Testis (tissue), 3 donors: ENCODE measurements around the gene SH3RF1. TPM values are rescaled to one million over a fixed set of nuclear protein-coding genes. Genes with fewer than 3 reads are reported as not detected.

Experiments
- DNase-seq: peaks from one replicate; pipeline ENCODE4 v3.0.0-alpha.2; 2019
- H3K27ac ChIP-seq, 2 donors: fragments of 200-600 bp; sonication (generic); one replicate each; pipeline ENCODE4 v1.5.1; 2019
- H3K27me3 ChIP-seq: fragments of 200-600 bp; sonication (generic); one replicate; pipeline ENCODE4 v1.5.1; 2019
- H3K36me3 ChIP-seq: fragments of 200-600 bp; sonication (generic); one replicate; pipeline ENCODE4 v1.5.1; 2017; ENCODE audit warnings: low read depth; ENCODE audit errors: missing control alignments
- H3K4me1 ChIP-seq: fragments of 200-600 bp; sonication (generic); one replicate; pipeline ENCODE4 v1.5.1; 2019
- H3K4me3 ChIP-seq, 2 donors: fragments of 200-600 bp; sonication (generic); one replicate each; pipeline ENCODE4 v1.5.1; 2017 to 2019
- H3K9me3 ChIP-seq: fragments of 200-600 bp; sonication (generic); one replicate; pipeline ENCODE4 v1.5.1; 2017
- CTCF ChIP-seq, 3 experiments: fragments of 450-650 bp in 2 of 3; fragments of 200-600 bp in 1 of 3; sonication (generic) in 1 of 3; IDR thresholded peaks; one replicate each; pipeline ENCODE4 v1.5.1; 2016 to 2019; ENCODE audit warnings: antibody characterized with exemption in 3 of 3, mild to moderate bottlenecking in 2 of 3, moderate library complexity in 1 of 3
- POLR2A ChIP-seq: fragments of 450-650 bp; IDR thresholded peaks from one replicate; pipeline ENCODE4 v1.6.1; 2017; ENCODE audit warnings: antibody characterized with exemption, mild to moderate bottlenecking, moderate library complexity
- WGBS, 2 donors: methylation state at CpG; one replicate each; pipeline ENCODE4 v1.1.5; 2018; 5-methylcytosine and 5-hydroxymethylcytosine counted together
- intact Hi-C: fragments of 100-400 bp; cut with DNase I; formaldehyde crosslinking; loops from one replicate; pipeline ENCODE4 v1.15.1; 2023; ENCODE audit warnings: low total_unique reads
- polyA plus RNA-seq: library from polyadenylated mRNA; stranded (reverse); fragments of 350-450 nt; fragmentation: Illumina TruSeq; extraction: RNeasy Lipid Tissue Mini Kit (QIAGEN cat#74804); gene quantifications from one replicate; pipeline ENCODE4 v1.2.3, GENCODE V29; 2014; ENCODE audit warnings: low read depth, low replicate concordance; ENCODE audit not compliant: insufficient read depth
- total RNA-seq, 2 donors: library from RNA; depleted of rRNA; stranded (reverse); fragments of >200 nt; gene quantifications; one replicate each; pipeline ENCODE4 v1.2.3, GENCODE V29; 2016

The SH3RF1 gene
- total and polyA plus RNA-seq, 3 donors from 2014 or later, result 15.1 to 38.9 (median 26.4) TPM

GRCh38 chr4:169266081-169266480, 4.7 kb downstream of the SH3RF1 start:
- H3K4me3 ChIP-seq, result no peak overlapping the region
- H3K27me3 ChIP-seq, result no peaks in the 10 kb centered on the region
- no peaks in the 10 kb centered on the region for H3K9me3 ChIP-seq
- peaks cover 6% of the 10 kb centered on the region for H3K4me1 ChIP-seq
- no peak overlapping the region for H3K27ac ChIP-seq
- H3K36me3 ChIP-seq, result no peaks in the 10 kb centered on the region
- no peak for DNase-seq
- intact Hi-C loops, result no loop called here
- 62 to 65% methylated on average over 4 of the region's 4 CpGs for WGBS, 2 donors
- TF ChIP-seq POLR2A (no peak), CTCF (IDR thresholded peaks at IDR 0.05) (no peak)

- Histone ChIP-seq H3K27ac (no peak overlapping the region), H3K36me3 (no peaks in the 10 kb centered on the region), H3K9me3 (no peaks in the 10 kb centered on the region), H3K4me1 (peaks cover 3% of the 10 kb centered on the region), H3K27me3 (no peaks in the 10 kb centered on the region), H3K4me3 (no peak overlapping the region)
- WGBS, 2 donors, result 73 to 88% methylated on average over 1 of the region's 1 CpG
- TF ChIP-seq POLR2A, result no peak
- intact Hi-C loops, result no loop called here
- DNase-seq, result no peak
Observed at GRCh38 chr4:169263791-169264392, 6.9 kb downstream of the SH3RF1 start.

- intact Hi-C loops, result no loop called here
- H3K4me1 ChIP-seq, result peaks cover 9% of the 10 kb centered on the region
- no peaks in the 10 kb centered on the region for H3K27me3 ChIP-seq
- H3K9me3 ChIP-seq, result no peaks in the 10 kb centered on the region
- H3K4me3 ChIP-seq, result no peak overlapping the region
- H3K36me3 ChIP-seq, result no peaks in the 10 kb centered on the region
- TF ChIP-seq POLR2A (no peak), CTCF (IDR thresholded peaks at IDR 0.05) (no peak)
- DNase-seq, result no peak
- no peak overlapping the region for H3K27ac ChIP-seq
- WGBS, 2 donors, result 32 to 43% methylated on average over 6 of the region's 6 CpGs
Observed at GRCh38 chr4:169260217-169260866, 10.4 kb downstream of the SH3RF1 start.

DNA sequence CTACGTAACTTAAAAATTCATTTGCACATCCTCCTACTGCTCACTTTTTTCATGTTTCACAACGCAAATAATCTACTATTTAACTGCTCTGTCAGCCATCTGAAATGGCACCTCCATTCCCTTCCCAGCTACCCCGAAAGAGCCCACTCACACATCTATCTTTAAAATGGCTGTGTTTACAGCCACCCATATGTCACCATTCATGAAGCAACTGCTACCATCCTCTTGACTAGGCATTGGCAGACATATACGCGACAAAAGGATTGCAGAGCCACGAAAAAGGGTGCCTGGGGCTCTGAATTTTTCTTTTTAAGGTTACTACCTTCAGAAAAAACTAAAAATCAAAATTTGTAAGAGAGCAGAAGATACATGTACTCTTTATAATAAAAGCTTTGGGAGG, 11.5 kb downstream of the SH3RF1 start:
- no peaks in the 10 kb centered on the region for H3K36me3 ChIP-seq
- TF ChIP-seq CTCF (IDR thresholded peaks at IDR 0.05), result no peak
- no peak for TF ChIP-seq POLR2A
- DNase-seq, result no peak
- 89% methylated on average over 6 of the region's 6 CpGs for WGBS, 2 donors
- intact Hi-C loops, result no loop called here
- H3K27ac ChIP-seq, result no peak overlapping the region
- H3K4me1 ChIP-seq, result peaks cover 14% of the 10 kb centered on the region
- no peaks in the 10 kb centered on the region for H3K27me3 ChIP-seq
- no peak overlapping the region for H3K4me3 ChIP-seq
- no peaks in the 10 kb centered on the region for H3K9me3 ChIP-seq

DNA sequence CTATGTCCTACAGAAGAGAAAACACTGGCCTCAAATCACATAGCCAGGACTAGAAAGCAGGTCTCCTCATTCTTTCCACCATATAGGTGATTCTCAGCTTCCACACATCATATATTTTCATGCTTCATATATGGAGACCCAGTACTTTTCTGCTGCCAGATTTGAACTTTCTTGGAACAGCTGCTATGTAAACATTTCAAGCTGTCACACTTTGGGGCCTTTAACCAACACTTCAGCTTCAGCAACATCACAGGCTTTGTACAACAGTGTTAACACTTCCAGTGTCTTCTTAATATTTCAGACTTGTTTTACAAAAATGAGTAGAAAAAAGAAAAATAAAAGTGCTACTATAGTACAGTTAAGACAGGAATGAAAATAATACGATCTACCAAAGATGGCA, 12.6 kb downstream of the SH3RF1 start:
- WGBS, 2 donors, result 69 to 79% methylated on average over 1 of the region's 1 CpG
- Histone ChIP-seq H3K27me3 (no peaks in the 10 kb centered on the region), H3K9me3 (no peaks in the 10 kb centered on the region), H3K4me1 (peaks cover 23% of the 10 kb centered on the region), H3K36me3 (no peaks in the 10 kb centered on the region), H3K4me3 (no peak overlapping the region), H3K27ac (no peak overlapping the region)
- no peak for DNase-seq
- TF ChIP-seq CTCF (IDR thresholded peaks at IDR 0.05), result no peak
- no peak for TF ChIP-seq POLR2A
- intact Hi-C loops, result no loop called here
